ENCODE data around the gene UBTD2.
"Not testable (repeated sequence)": the region's sequence is repeated elsewhere in the genome, so short reads cannot be mapped to it uniquely, and the experiment has no call there.

UBTD2 gene

GRCh38 chr5:172283020-172283861 lies at the start of gene UBTD2:
TSS of gene UBTD2 (minus strand) at chr5:172283764. CDS start at chr5:172283665, 99 bp downstream.
- DNase-seq (ENCODE audit: low spot score): peak; percentile 60

GRCh38 chr5:172326901-172327300 lies 43.3 kb upstream of the UBTD2 start:
- DNase-seq (ENCODE audit: low spot score): not testable (repeated sequence)

- no peak for DNase-seq (ENCODE audit: low spot score)
Measured at GRCh38 chr5:172325452-172325851, 41.9 kb upstream of the UBTD2 start.

GRCh38 chr5:172322028-172322965 lies 38.7 kb upstream of the UBTD2 start:
- DNase-seq (ENCODE audit: low spot score): no peak

- no peak for DNase-seq (ENCODE audit: low spot score)
Measured at GRCh38 chr5:172321593-172321992, 38.0 kb upstream of the UBTD2 start.

GRCh38 chr5:172319708-172320441 lies 36.3 kb upstream of the UBTD2 start:
- no peak for DNase-seq (ENCODE audit: low spot score)

GRCh38 chr5:172315587-172316493 lies 32.3 kb upstream of the UBTD2 start:
- no peak for DNase-seq (ENCODE audit: low spot score)

- DNase-seq (ENCODE audit: low spot score): no peak
Measured at GRCh38 chr5:172313915-172314314, 30.4 kb upstream of the UBTD2 start.

- no peak for DNase-seq (ENCODE audit: low spot score)
Measured at GRCh38 chr5:172312286-172312685, 28.7 kb upstream of the UBTD2 start.

GRCh38 chr5:172311605-172312004 lies 28.0 kb upstream of the UBTD2 start:
- no peak for DNase-seq (ENCODE audit: low spot score)

GRCh38 chr5:172311026-172311425 lies 27.5 kb upstream of the UBTD2 start:
- no peak for DNase-seq (ENCODE audit: low spot score)

GRCh38 chr5:172305380-172305779 lies 21.8 kb upstream of the UBTD2 start:
- DNase-seq (ENCODE audit: low spot score): no peak

- DNase-seq (ENCODE audit: low spot score): no peak
Measured at GRCh38 chr5:172303572-172304335, 20.2 kb upstream of the UBTD2 start.

- no peak for DNase-seq (ENCODE audit: low spot score)
Measured at GRCh38 chr5:172303162-172303561, 19.6 kb upstream of the UBTD2 start.

GRCh38 chr5:172302047-172302710 lies 18.6 kb upstream of the UBTD2 start:
- no peak for DNase-seq (ENCODE audit: low spot score)

- DNase-seq (ENCODE audit: low spot score): no peak
Measured at GRCh38 chr5:172299916-172300439, 16.4 kb upstream of the UBTD2 start.

GRCh38 chr5:172294831-172295230 lies 11.3 kb upstream of the UBTD2 start:
- no peak for DNase-seq (ENCODE audit: low spot score)

- DNase-seq (ENCODE audit: low spot score): no peak
Measured at GRCh38 chr5:172293745-172294342, 10.3 kb upstream of the UBTD2 start.
